Umbilical cord (tissue), 2 donors: Measurements from ENCODE around the gene NHSL2. TPM values are rescaled to one million over a fixed set of nuclear protein-coding genes. Genes with fewer than 3 reads are reported as not detected.

Experiments used
- DNase-seq: peaks from one replicate; pipeline ENCODE4 v3.0.0-alpha.2; 2015; ENCODE audit warnings: low spot score
- total RNA-seq: library from RNA; depleted of rRNA; stranded (reverse); fragments of >200 nt; gene quantifications from one replicate; pipeline ENCODE4 v1.2.3, GENCODE V29; 2014; ENCODE audit warnings: low replicate concordance; ENCODE audit not compliant: insufficient read depth

NHSL2 gene
- total RNA-seq, 1 donor from 2014 or later = 25.3 TPM

GRCh38 chrX:71989768-71990426, 79.3 kb downstream of the NHSL2 start:
- DNase-seq = no peak

DNA sequence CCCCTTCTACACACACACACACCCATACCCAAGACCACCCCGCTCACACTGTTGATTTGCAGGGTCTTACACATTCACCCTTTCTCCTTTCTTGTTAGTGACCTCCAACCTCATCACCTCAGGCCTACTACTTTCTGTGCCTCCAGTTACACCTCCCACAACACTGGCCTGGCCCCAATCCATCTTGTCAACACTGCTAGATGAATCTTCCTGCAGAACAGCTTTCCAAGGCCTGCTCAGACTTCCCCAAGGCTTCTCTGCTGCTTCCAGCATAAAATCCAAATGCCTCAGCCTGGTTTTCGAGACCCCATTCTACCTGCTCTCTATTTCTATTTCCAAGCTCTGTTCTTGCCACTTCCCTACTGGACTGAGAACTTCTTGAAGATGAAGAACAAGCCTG, 79.9 kb downstream of the NHSL2 start:
- DNase-seq = no peak

DNA sequence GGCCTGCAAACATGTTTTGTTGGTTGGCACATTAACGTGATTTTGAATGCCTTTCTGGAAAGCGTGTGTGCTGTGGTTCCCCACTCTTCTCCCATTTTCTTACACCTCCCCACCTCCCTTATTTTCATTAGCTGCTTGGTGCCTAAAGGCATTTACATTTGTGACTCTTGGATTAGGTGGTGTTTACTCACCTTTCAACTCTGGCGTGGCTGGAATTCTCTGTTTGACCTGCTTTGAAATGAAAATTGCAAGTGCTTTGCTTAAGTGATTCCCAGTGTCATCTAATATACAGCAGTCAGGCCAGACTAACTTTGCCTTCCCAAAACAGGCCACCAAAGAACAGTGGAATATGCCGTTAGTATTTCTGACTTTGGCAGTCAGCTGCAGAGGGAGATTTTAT, 80.5 kb downstream of the NHSL2 start:
- DNase-seq = no peak

DNA sequence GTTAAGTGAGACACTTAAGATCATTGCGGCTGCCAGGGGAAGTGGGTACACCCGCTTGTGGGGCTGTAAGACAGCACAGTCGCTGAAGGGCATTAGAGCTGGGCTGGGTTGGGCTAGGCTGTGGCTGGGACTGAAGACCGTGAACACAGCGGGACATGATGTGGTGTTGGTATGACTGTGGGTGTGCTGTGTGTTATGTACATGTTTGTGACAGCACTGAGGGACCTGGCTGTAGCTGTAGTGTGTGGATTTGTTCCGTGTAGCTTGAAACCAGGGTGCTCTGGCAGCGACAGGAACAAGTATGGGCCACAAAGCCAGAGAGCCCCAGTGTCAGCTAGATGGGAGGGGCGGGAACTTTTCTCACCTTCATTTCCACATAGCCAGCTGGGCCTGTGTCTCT, 82.1 kb downstream of the NHSL2 start:
- DNase-seq = no peak

DNA sequence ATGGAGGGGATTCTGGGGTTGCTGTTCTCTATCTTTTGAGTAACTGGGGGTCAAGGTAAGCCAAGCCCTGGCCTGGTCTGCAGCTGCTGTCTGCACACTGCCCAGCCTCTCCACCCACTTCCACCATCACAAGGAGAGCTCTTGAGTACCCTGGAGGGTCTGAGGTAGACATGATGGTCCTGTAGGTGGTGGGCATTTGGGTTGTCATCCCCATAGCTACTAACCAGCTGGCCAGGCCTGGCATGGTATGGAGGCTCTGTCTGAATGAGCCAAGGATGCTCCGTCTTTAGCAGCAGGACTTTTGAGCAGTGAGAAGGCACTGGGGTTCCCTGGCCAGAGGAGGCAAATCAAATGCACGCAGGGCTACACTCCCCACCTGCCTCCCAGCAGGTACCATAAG, 82.7 kb downstream of the NHSL2 start:
- no peak for DNase-seq

- DNase-seq = no peak
Measured at GRCh38 chrX:71994601-71995000, 84.0 kb downstream of the NHSL2 start.

GRCh38 chrX:71995122-71995521, 84.5 kb downstream of the NHSL2 start:
- no peak for DNase-seq

DNA sequence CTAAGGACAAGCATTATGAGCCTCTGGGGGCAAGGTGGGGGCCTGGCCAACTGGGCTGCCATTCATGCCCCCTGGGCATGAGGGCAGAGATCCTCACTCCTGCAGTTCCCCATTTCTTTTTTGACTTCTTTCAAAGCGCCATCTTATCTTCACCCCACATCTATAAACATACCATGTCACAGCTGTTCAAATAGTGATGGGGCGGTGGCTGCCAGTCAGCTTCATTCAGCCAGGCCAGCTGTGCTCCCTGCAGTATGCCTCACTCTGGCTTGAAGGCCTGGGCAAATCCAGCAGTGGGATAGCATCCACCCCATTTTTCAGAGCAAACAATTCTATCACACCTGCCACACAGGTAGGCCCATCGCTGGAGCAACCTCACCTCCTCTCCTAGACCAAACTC, 85.5 kb downstream of the NHSL2 start:
- no peak for DNase-seq

- DNase-seq = no peak
Measured at GRCh38 chrX:71996826-71997225, 86.2 kb downstream of the NHSL2 start.

- no peak for DNase-seq
Measured at GRCh38 chrX:71997320-71997719, 86.7 kb downstream of the NHSL2 start.

- no peak for DNase-seq
Measured at GRCh38 chrX:71998836-71999509, 88.3 kb downstream of the NHSL2 start.

GRCh38 chrX:71999535-71999934, 88.9 kb downstream of the NHSL2 start:
- no peak for DNase-seq

GRCh38 chrX:72001471-72001870, 90.8 kb downstream of the NHSL2 start:
- DNase-seq = no peak

DNA sequence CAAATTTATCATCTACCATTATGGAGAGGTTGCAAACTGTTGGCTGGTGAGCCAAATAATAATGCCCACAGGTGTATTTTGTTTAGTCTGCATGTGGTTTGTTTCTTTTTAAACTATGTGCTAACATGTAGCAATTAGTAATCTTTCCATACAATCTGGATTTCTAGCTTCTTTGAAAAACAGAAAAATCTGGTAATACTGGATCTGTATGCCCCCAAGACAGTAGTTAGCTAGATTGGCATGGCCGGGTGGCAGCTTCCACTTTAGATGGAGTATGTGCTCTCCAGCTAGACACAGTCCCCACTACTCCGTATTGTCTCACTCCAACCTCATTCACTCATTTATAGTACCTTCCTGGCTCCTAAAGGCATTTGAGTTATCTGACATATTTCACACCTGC, 91.3 kb downstream of the NHSL2 start:
- no peak for DNase-seq

DNA sequence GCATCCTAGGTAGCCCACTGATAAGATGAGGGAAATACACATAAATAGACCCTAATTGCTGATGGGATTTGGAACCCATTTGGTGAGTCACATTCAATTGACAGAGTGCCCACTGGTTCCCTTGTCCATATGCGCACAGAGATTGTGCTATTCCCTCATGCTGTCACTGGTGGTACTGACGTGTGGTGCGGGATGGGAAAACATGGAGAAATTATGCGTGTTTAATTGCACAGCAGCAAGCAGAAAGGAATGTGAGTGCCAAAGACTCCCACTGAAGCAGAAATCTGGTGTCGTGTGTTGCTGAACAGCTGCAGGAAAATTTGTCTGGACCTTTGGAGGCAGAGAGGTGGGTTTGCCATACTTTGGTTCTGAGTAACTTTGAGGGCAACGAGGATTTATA, 92.2 kb downstream of the NHSL2 start:
- DNase-seq = no peak

DNA sequence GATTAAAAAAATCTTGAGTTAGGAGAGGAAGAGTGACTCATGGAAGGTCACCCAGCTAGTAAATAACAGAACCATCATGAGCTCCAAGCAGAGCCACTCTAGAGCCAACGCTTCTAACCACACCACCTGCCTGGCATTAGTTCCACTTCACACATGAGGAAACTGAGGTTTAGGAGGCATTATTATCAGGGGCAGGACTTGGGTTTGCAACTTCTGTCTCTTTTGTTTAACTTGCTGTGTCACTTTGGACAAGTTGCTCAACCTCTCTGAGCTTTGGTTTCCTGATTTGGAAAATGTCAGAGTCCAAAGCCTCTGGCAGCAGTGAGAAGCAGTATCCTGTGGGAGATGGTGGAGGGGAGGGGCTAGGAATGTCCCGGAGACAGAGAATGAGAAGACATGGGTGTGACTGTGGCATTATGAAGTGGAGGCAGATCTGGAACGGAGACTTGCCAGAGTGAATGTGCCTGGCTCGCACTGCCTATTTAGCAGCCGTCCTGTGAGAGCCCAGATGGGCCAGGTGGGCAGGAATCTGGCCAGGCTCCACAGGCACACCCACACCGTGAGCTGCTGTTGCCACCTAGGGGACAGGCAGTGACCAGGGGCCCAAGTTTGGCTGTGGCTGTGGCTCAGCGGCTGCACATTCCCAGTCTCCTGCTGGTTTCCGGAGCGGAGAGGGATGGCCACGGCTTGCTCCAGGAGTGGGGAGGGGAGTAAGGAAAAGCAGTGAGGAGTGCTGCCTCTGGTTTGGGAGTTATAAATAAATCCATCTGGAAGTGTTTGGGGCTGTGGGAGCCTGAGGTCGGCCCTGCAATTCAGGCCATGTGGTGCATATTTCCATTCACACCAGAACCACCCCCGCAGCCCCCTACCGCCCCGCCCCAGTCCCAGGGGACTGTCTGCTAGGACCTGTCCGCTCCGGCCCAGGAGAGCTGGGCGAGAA, 93.4 kb downstream of the NHSL2 start:
- DNase-seq = peak; percentile 23

GRCh38 chrX:72005046-72005445, 94.4 kb downstream of the NHSL2 start:
- DNase-seq = no peak

DNA sequence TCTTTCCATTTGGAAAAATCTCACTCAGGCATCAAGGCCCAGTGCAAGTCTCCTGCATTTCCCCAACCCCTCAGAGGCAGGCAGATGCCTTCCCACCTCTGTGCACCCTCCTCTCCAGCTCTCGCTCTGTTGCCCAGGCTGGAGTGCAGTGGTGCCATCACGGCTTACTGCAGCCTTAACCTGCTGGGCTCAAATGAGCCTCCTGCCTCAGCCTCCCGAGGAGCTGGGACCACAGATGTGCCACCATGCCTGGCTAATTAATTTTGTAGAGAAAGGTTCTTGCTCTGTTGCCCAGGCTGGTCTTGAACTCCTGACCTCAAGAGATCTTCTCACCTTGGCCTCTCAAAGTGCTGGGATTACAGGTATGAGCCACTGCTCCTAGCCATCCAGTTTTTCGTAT, 95.8 kb downstream of the NHSL2 start:
- DNase-seq = no peak

DNA sequence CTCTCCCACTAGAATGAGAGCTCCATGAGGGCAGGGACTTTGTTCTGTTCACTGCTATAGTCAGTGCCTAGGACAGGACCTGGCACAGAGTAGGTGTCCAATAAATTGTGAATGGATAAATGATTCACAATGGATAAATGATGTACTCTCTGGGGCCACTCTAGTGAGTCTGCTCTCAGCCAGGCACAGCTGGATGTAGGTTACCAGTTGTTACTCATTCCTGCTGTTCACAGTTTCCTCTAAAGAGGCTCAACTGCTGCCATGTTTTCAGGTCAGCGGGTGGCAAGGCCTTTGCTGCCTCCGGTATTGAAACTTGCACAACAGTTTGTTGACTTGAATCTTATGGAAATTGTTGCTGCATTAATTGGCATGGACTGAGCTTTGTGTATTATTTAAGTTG, 99.1 kb downstream of the NHSL2 start:
- no peak for DNase-seq

DNA sequence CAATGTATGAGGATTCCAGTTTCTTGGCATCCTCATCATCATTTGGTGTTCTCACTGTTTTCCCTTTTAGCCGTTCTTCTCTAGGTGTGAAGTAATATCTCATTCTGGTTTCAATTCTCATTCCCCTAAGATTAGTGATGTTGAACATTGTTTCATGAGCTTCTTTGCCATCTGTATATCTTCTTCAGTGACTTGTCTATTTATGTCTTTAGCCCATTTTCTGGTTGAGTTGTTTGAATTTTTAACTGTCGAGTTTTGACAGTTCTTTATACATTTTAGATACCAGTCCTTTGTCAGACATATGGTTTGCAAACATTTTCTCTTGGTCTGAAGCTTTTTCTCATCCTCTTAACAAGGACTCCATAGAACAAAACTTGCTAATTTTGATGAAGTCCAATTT, 101.1 kb downstream of the NHSL2 start:
- DNase-seq = no peak

DNA sequence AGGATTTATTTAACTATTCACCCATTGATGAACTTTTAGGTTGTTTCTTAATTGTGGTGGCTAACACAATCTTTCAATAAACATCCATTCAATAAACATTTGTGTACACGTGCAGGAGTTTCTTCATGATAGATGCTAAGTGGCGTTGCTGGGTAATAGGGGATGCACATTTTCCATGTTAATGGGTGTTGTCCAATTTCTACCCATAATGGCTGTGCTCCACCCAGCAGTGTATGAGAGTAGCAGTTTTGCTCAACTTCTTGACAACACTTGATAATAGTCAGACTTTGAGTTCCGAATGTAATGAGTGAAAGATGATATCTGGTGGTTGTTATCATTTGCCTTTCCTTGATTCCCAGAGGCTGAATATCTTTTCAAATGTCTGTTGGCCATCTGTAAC, 104.7 kb downstream of the NHSL2 start:
- DNase-seq = no peak
